Panc1 (cell line): ENCODE data around the gene PJA1. TPM values are rescaled to one million over a fixed set of nuclear protein-coding genes. Genes with fewer than 3 reads are reported as not detected.

Experiments used
- ATAC-seq: fragments of 200-7000 bp; cut with Tn5 transposase; 2 replicates; pipeline ENCODE4 v1.9.1; 2020; ENCODE audit warnings: mild to moderate bottlenecking, moderate library complexity
- BruUV-seq: library from RNA; stranded (reverse); fragments of 400-500 nt; replicated peaks from 2 replicates; lab custom pipeline; 2021; lab: Mats Ljungman, UMichigan
- CTCF ChIA-PET: fragments of 300-600 bp; sonication (Branson Sonifier 250); formaldehyde crosslinking; loops from one replicate; lab custom pipeline; 2022; ENCODE audit warnings: antibody characterized with exemption; lab: Charles Lee
- POLR2A ChIA-PET: fragments of 300-600 bp; sonication (Branson Sonifier 250); formaldehyde crosslinking; loops from one replicate; lab custom pipeline; 2022; ENCODE audit warnings: antibody characterized with exemption; lab: Charles Lee
- DNase-seq: peaks from one replicate; pipeline ENCODE4 v3.0.0-alpha.2; 2010; ENCODE audit warnings: low read depth, low spot score
- H3K27ac ChIP-seq: 2 replicates; pipeline ENCODE4 v1.5.1; 2011; ENCODE audit warnings: mild to moderate bottlenecking, low read length, inconsistent platforms
- H3K27me3 ChIP-seq: fragments of 200-500 bp; sonication (Bioruptor generic); 2 replicates; pipeline ENCODE4 v1.6.0; 2014; ENCODE audit warnings: low read length, inconsistent platforms; ENCODE audit not compliant: control insufficient read depth, insufficient read depth
- H3K36me3 ChIP-seq: fragments of 200-500 bp; sonication (Bioruptor generic); 2 replicates; pipeline ENCODE4 v1.5.1; 2014; ENCODE audit warnings: inconsistent platforms, mild to moderate bottlenecking, low read length, moderate library complexity; ENCODE audit not compliant: control insufficient read depth, insufficient read depth
- H3K4me1 ChIP-seq: 2 replicates; pipeline ENCODE4 v1.5.1; 2011; ENCODE audit warnings: inconsistent platforms, mild to moderate bottlenecking, low read length, moderate library complexity; ENCODE audit not compliant: control insufficient read depth, insufficient read depth
- H3K4me3 ChIP-seq, 2 experiments: 2 replicates each; pipeline ENCODE4 v1.5.1; 2011 to 2012; ENCODE audit warnings: low read depth in 2 of 2, low read length in 2 of 2, mild to moderate bottlenecking in 2 of 2, inconsistent platforms in 1 of 2, moderate library complexity in 1 of 2
- H3K9me3 ChIP-seq: fragments of 200-500 bp; sonication (Bioruptor generic); 2 replicates; pipeline ENCODE4 v1.5.1; 2014; ENCODE audit warnings: low read depth, mild to moderate bottlenecking, inconsistent platforms, low read length, moderate library complexity; ENCODE audit not compliant: control insufficient read depth, insufficient read depth
- POLR2AphosphoS5 ChIP-seq: IDR thresholded peaks from 2 replicates; pipeline ENCODE4 v1.6.1; 2012; ENCODE audit warnings: mild to moderate bottlenecking, low read depth, low read length, moderate library complexity
- SIN3A ChIP-seq: IDR thresholded peaks from 2 replicates; pipeline ENCODE4 v1.6.1; 2012; ENCODE audit warnings: low read depth, mild to moderate bottlenecking, low read length, moderate library complexity, borderline replicate concordance; ENCODE audit not compliant: insufficient read depth
- TCF7L2 ChIP-seq: IDR thresholded peaks from 2 replicates; pipeline ENCODE4 v1.6.1; 2011; ENCODE audit warnings: mild to moderate bottlenecking, low read depth, low read length, inconsistent platforms
- in situ Hi-C: cut with HindIII; loops from 2 replicates; pipeline ENCODE4 v1.10.0; 2016; ENCODE audit warnings: low sequenced_read_pairs, low pct_unique_long_range_greater_than_20kb
- intact Hi-C: fragments of 100-400 bp; cut with micrococcal nuclease; formaldehyde crosslinking; loops from one replicate; pipeline ENCODE4 v1.10.0; 2022; ENCODE audit not compliant: unreplicated experiment
- total RNA-seq: library from RNA; stranded (reverse); gene quantifications from one replicate; pipeline ENCODE4 v1.2.1, GENCODE V29; 2021; ENCODE audit not compliant: unreplicated experiment
- TF ChIP-seq, protein P1 (sequence below), 2 experiments: IDR thresholded peaks; 2 replicates each; pipeline ENCODE4 v1.6.1; 2011 to 2012; ENCODE audit warnings: low read depth in 2 of 2, control low read depth in 1 of 2, low read length in 1 of 2, mild to moderate bottlenecking in 1 of 2, moderate library complexity in 1 of 2; ENCODE audit not compliant: insufficient read depth in 1 of 2
- TF ChIP-seq, protein P2 (sequence below): fragments of 450-650 bp; IDR thresholded peaks from 2 replicates; pipeline ENCODE4 v1.5.1; 2017; ENCODE audit warnings: mild to moderate bottlenecking

Gene PJA1
- total RNA-seq, 1 experiment from 2014 or later: 11.8 TPM

DNA sequence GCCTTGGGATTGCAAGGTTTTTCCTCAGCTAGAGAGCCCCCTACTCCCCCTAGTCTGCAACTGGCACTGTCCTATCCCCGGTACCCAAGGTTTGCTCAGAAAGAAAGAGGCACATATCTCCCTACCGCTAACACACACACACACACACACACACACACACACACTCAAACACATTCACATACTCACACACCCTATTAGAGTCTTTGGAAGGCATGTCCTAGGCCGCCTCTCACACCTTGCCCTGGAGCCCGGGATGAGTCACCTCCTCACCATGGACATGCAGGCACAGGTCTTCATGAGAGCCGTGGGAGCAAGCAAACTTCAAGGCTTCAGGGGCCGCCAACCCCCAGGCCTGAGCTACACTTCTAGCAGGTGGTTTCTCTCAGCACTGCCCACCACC is 49.2 kb downstream of the PJA1 start:
- in situ Hi-C loops (no loop called here), intact Hi-C loops (no loop called here)
- H3K4me1 ChIP-seq: no peaks in the 10 kb centered on the region
- H3K36me3 ChIP-seq: no peaks in the 10 kb centered on the region
- DNase-seq (no peak), ATAC-seq (no peak)
- CTCF ChIA-PET: no interaction called here
- no peaks in the 10 kb centered on the region for H3K9me3 ChIP-seq
- H3K4me3 ChIP-seq: no peak overlapping the region
- POLR2A ChIA-PET: no interaction called here
- BruUV-seq: no TSS peak
- TF ChIP-seq, protein P1, sequence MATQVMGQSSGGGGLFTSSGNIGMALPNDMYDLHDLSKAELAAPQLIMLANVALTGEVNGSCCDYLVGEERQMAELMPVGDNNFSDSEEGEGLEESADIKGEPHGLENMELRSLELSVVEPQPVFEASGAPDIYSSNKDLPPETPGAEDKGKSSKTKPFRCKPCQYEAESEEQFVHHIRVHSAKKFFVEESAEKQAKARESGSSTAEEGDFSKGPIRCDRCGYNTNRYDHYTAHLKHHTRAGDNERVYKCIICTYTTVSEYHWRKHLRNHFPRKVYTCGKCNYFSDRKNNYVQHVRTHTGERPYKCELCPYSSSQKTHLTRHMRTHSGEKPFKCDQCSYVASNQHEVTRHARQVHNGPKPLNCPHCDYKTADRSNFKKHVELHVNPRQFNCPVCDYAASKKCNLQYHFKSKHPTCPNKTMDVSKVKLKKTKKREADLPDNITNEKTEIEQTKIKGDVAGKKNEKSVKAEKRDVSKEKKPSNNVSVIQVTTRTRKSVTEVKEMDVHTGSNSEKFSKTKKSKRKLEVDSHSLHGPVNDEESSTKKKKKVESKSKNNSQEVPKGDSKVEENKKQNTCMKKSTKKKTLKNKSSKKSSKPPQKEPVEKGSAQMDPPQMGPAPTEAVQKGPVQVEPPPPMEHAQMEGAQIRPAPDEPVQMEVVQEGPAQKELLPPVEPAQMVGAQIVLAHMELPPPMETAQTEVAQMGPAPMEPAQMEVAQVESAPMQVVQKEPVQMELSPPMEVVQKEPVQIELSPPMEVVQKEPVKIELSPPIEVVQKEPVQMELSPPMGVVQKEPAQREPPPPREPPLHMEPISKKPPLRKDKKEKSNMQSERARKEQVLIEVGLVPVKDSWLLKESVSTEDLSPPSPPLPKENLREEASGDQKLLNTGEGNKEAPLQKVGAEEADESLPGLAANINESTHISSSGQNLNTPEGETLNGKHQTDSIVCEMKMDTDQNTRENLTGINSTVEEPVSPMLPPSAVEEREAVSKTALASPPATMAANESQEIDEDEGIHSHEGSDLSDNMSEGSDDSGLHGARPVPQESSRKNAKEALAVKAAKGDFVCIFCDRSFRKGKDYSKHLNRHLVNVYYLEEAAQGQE (IDR thresholded peaks at IDR 0.05; ENCODE audit: insufficient read depth in 1 of 2, low read depth in 2 of 2, low read length in 1 of 2): no peak
- TF ChIP-seq SIN3A: no peak
- TF ChIP-seq TCF7L2: no peak
- TF ChIP-seq POLR2AphosphoS5: no peak
- TF ChIP-seq, protein P2, sequence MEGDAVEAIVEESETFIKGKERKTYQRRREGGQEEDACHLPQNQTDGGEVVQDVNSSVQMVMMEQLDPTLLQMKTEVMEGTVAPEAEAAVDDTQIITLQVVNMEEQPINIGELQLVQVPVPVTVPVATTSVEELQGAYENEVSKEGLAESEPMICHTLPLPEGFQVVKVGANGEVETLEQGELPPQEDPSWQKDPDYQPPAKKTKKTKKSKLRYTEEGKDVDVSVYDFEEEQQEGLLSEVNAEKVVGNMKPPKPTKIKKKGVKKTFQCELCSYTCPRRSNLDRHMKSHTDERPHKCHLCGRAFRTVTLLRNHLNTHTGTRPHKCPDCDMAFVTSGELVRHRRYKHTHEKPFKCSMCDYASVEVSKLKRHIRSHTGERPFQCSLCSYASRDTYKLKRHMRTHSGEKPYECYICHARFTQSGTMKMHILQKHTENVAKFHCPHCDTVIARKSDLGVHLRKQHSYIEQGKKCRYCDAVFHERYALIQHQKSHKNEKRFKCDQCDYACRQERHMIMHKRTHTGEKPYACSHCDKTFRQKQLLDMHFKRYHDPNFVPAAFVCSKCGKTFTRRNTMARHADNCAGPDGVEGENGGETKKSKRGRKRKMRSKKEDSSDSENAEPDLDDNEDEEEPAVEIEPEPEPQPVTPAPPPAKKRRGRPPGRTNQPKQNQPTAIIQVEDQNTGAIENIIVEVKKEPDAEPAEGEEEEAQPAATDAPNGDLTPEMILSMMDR: no peak
- no peak overlapping the region for H3K27ac ChIP-seq
- no peaks in the 10 kb centered on the region for H3K27me3 ChIP-seq

DNA sequence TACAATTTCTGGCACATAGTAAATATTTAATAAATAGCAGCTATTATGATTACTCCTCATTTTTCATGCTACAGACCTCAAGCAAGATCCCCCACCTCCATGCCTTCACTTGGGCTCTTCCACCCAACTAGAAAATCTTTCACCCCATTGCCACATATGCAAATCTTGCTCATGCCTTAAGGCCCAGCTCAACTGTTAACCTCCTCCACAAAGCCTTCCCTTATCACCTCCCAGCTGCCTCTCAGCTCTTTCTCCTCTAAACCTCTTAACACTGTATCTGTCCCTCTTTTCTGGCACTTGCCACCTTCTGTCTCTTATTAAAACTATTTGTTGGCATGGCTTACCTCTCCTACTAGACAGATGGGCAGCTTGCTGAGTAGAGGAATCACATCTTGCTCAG is 51.5 kb downstream of the PJA1 start:
- H3K36me3 ChIP-seq: no peaks in the 10 kb centered on the region
- no peaks in the 10 kb centered on the region for H3K9me3 ChIP-seq
- intact Hi-C loops (no loop called here), in situ Hi-C loops (no loop called here)
- ChIA-PET POLR2A (interaction anchor here (0.6 kb wide), 1 partner anchor 66 kb away, joined by 4 read pairs; no protein-coding TSS in a partner anchor), CTCF (no interaction called here)
- H3K4me1 ChIP-seq: no peaks in the 10 kb centered on the region
- no peaks in the 10 kb centered on the region for H3K27me3 ChIP-seq
- no peak for ATAC-seq
- no peak for DNase-seq
- BruUV-seq: no TSS peak
- TF ChIP-seq, protein P2: no peak
- TF ChIP-seq, protein P1 (IDR thresholded peaks at IDR 0.05; ENCODE audit: insufficient read depth in 1 of 2, low read depth in 2 of 2, low read length in 1 of 2): no peak
- no peak for TF ChIP-seq SIN3A
- no peak for TF ChIP-seq TCF7L2
- no peak for TF ChIP-seq POLR2AphosphoS5
- H3K4me3 ChIP-seq: no peak overlapping the region
- no peak overlapping the region for H3K27ac ChIP-seq
